DND-41 (cell line): ENCODE data around the gene STH.

Source experiments
- CTCF ChIP-seq: IDR thresholded peaks from 2 replicates; pipeline ENCODE4 v1.5.1; 2012; ENCODE audit warnings: borderline replicate concordance, low read length, moderate library complexity, mild to moderate bottlenecking; ENCODE audit not compliant: poor library complexity, severe bottlenecking; ENCODE audit errors: extremely low read depth
- EZH2 ChIP-seq: IDR thresholded peaks from 3 replicates; pipeline ENCODE4 v1.6.1; 2012; ENCODE audit warnings: borderline replicate concordance, low read depth, mild to moderate bottlenecking, moderate library complexity, low read length, inconsistent platforms; ENCODE audit not compliant: severe bottlenecking

DNA sequence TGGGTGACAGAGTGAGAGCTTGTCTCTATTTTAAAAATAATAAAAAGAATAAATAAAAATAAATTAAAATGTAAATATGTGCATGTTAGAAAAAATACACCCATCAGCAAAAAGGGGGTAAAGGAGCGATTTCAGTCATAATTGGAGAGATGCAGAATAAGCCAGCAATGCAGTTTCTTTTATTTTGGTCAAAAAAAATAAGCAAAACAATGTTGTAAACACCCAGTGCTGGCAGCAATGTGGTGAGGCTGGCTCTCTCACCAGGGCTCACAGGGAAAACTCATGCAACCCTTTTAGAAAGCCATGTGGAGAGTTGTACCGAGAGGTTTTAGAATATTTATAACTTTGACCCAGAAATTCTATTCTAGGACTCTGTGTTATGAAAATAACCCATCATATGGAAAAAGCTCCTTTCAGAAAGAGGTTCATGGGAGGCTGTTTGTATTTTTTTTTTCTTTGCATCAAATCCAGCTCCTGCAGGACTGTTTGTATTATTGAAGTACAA is 8.5 kb downstream of the STH start:
- TF ChIP-seq CTCF (no peak), EZH2 (no peak)
